ENCODE measurements around the gene COL4A6.

Gene COL4A6

DNA sequence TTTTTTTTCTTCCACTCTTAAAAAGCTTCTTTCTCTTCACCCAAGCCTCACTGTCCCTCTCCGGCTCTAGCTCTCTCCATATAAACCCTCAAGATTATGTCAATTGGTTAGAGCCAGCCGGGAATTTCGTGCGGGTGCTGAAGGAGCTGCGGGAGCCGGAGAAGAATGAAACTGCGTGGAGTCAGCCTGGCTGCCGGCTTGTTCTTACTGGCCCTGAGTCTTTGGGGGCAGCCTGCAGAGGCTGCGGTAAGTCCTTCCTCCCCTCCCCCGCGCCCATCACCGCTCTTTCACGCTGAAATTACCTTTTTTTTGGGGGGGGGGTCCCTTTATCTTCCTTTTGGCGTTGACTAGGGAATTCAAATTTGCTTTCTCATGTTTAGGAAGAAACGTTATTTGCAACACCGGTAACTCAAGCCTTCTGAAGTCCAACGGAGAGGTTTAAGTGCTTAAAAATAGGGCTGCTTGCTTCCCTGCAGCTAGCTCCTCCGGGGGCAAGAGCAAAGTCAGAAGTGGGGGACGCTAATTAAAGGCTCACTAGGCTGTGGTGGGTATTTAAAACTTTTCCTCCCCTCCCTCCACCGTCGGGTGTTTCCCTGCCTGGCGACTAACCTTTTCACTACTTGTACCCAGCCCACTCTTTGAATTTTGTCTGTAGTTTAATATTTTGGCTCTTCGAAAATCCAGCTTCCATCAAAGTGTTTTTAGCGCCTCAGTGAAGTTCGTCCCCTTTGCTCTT lies 1.9 kb upstream of the COL4A6 start:
- no peaks in the 10 kb centered on the region for H3K9me3 ChIP-seq (ENCODE audit: low read length)
- no peaks in the 10 kb centered on the region for H3K36me3 ChIP-seq (ENCODE audit: insufficient read depth, low read length)
- H3K4me1 ChIP-seq (ENCODE audit: insufficient read depth, low read length), result no peaks in the 10 kb centered on the region
- H3K4me3 ChIP-seq (ENCODE audit: low read depth in 1 of 2, low read length in 2 of 2), result peak overlapping the region; percentile 30 to 49
- no peak overlapping the region for H3K9ac ChIP-seq (ENCODE audit: low read length)
- H3K27me3 ChIP-seq (ENCODE audit: control insufficient read depth in 1 of 2, insufficient read depth in 2 of 2, low read length in 2 of 2), result peaks cover 14 to 24% of the 10 kb centered on the region in 2 donors
- no peak overlapping the region for H3K27ac ChIP-seq (ENCODE audit: low read depth, low read length)

GRCh38 chrX:108439426-108439942 lies 1.3 kb upstream of the COL4A6 start, which contains the start of gene COL4A5:
Gene COL4A5, plus strand, starts transcription at chrX:108439838. Its CDS starts 288 bp downstream, at chrX:108440126.
- Histone ChIP-seq H3K27me3 (ENCODE audit: control insufficient read depth in 1 of 2, insufficient read depth in 2 of 2, low read length in 2 of 2) (peaks cover 14 to 24% of the 10 kb centered on the region in 2 donors), H3K36me3 (ENCODE audit: insufficient read depth, low read length) (no peaks in the 10 kb centered on the region), H3K9me3 (ENCODE audit: low read length) (no peaks in the 10 kb centered on the region), H3K27ac (ENCODE audit: low read depth, low read length) (no peak within 1 kb of the TSS), H3K9ac (ENCODE audit: low read length) (no peak within 1 kb of the TSS), H3K4me1 (ENCODE audit: insufficient read depth, low read length) (no peaks in the 10 kb centered on the region), H3K4me3 (ENCODE audit: low read depth in 1 of 2, low read length in 2 of 2) (peak within 1 kb of the TSS; percentile 30 to 49)

DNA sequence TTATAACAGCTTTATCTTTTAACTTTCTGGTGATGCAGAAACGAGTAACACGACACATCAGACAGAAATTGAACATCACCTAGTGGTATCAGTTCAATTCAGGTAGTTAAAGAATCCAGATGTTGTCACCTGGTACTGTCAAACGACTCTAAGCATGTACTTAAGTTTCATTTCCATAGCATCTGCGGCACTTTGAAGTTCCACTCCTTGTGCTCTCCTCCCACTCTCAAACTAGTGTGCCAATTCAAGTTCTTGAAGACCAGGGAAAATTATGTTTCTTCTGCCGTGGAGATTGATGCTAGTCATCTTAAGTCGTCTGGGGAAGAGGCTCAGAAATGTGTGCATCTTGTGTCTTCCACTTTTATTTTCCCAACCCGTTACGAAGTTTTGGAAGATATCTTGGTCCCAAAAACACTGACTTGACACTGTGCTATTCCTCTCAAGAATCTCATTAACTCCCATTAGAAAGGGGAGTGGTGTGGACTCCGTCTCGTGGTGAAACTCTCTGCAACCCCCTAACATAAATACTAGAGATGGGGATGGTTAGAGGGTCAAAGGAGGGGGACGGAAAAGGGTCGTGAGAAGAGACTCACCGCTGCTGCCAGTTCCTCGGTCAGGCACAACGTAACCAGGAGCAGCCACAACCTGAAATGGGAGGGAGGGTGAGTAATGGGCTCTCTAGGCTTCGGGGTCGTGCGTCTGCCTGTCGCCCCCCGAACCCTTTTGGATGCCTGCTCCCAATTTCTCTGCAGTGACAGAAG lies 693 bp downstream of the COL4A6 start:
- Histone ChIP-seq H3K9ac (ENCODE audit: low read length) (no peak overlapping the region), H3K27ac (ENCODE audit: low read depth, low read length) (no peak overlapping the region), H3K9me3 (ENCODE audit: low read length) (no peaks in the 10 kb centered on the region), H3K27me3 (ENCODE audit: control insufficient read depth in 1 of 2, insufficient read depth in 2 of 2, low read length in 2 of 2) (peaks cover 14 to 24% of the 10 kb centered on the region in 2 donors), H3K4me3 (ENCODE audit: low read depth in 1 of 2, low read length in 2 of 2) (no peak overlapping the region), H3K4me1 (ENCODE audit: insufficient read depth, low read length) (no peaks in the 10 kb centered on the region), H3K36me3 (ENCODE audit: insufficient read depth, low read length) (no peaks in the 10 kb centered on the region)

GRCh38 chrX:108435261-108435660 lies 3.0 kb downstream of the COL4A6 start:
- Histone ChIP-seq H3K36me3 (ENCODE audit: insufficient read depth, low read length) (no peaks in the 10 kb centered on the region), H3K27me3 (ENCODE audit: control insufficient read depth in 1 of 2, insufficient read depth in 2 of 2, low read length in 2 of 2) (peaks cover 10 to 21% of the 10 kb centered on the region in 2 donors), H3K27ac (ENCODE audit: low read depth, low read length) (no peak overlapping the region), H3K9me3 (ENCODE audit: low read length) (no peaks in the 10 kb centered on the region), H3K4me1 (ENCODE audit: insufficient read depth, low read length) (no peaks in the 10 kb centered on the region), H3K4me3 (ENCODE audit: low read depth in 1 of 2, low read length in 2 of 2) (no peak overlapping the region), H3K9ac (ENCODE audit: low read length) (no peak overlapping the region)

DNA sequence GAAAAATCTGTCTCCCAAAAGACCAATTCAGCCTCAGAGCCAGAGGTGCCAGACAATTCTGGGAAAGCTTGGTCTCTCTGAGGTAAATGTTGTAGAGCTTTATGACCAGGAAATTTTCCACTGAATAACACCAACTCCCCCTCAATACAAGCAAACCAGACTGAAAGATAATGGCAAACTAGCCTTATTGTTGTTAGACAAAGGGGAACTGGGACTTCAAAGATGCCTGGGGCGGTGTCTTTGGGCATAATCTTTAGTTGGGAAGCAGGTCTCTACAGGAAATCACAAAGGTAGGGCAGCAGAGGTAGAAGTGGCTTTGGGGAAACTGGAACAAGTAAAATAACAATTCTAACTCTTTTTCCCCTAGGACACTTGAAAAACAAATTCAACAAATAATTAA lies 12.0 kb downstream of the COL4A6 start:
- Histone ChIP-seq H3K27ac (ENCODE audit: low read depth, low read length) (no peak overlapping the region), H3K36me3 (ENCODE audit: insufficient read depth, low read length) (no peaks in the 10 kb centered on the region), H3K9ac (ENCODE audit: low read length) (no peak overlapping the region), H3K4me1 (ENCODE audit: insufficient read depth, low read length) (no peaks in the 10 kb centered on the region), H3K27me3 (ENCODE audit: control insufficient read depth in 1 of 2, insufficient read depth in 2 of 2, low read length in 2 of 2) (peaks cover 4 to 8% of the 10 kb centered on the region in 2 donors), H3K4me3 (ENCODE audit: low read depth in 1 of 2, low read length in 2 of 2) (no peak overlapping the region), H3K9me3 (ENCODE audit: low read length) (no peaks in the 10 kb centered on the region)

DNA sequence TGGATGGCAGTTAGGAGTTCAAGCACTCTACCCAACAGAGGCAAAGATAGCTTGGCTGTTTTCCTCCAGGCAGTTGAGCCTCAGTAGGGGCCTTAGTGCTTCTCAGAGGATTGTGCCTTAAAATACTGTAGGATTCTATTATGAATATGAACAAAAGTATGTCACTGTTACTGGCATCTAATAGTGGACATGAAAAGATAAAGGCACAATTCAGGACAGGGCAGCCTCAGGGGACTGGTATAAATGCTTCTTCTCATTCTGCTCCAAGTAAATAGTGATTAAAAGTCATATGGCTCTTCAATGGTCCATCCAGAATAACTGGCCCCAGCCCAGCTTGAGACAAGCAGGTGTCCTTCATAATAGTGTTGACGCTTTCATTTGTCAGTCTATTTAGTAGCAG lies 17.7 kb downstream of the COL4A6 start:
- no peak overlapping the region for H3K4me3 ChIP-seq (ENCODE audit: low read depth in 1 of 2, low read length in 2 of 2)
- H3K4me1 ChIP-seq (ENCODE audit: insufficient read depth, low read length), result no peaks in the 10 kb centered on the region
- H3K36me3 ChIP-seq (ENCODE audit: insufficient read depth, low read length), result no peaks in the 10 kb centered on the region
- H3K9ac ChIP-seq (ENCODE audit: low read length), result no peak overlapping the region
- no peaks in the 10 kb centered on the region for H3K9me3 ChIP-seq (ENCODE audit: low read length)
- peaks cover 3 to 4% of the 10 kb centered on the region in 2 donors for H3K27me3 ChIP-seq (ENCODE audit: control insufficient read depth in 1 of 2, insufficient read depth in 2 of 2, low read length in 2 of 2)
- H3K27ac ChIP-seq (ENCODE audit: low read depth, low read length), result no peak overlapping the region

DNA sequence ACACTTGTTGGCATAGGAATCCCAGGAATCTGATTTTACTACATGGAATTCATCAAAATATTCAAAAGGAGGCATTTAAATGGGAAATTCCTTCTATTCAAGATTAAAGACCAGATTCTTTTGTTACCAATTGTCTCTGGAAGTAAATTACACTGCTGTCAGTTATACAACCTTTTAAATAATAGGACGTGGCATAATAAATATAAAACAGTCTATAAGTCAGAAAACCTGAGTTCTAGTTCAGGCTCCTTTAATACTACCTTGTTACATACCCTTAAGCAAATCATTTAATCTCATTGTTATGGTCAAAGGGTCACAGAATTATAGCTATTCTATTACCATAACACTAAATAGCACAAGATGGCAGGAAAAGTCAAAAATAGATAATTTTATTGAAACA lies 18.8 kb downstream of the COL4A6 start:
- H3K4me1 ChIP-seq (ENCODE audit: insufficient read depth, low read length), result no peaks in the 10 kb centered on the region
- H3K27ac ChIP-seq (ENCODE audit: low read depth, low read length), result no peak overlapping the region
- H3K9ac ChIP-seq (ENCODE audit: low read length), result no peak overlapping the region
- no peaks in the 10 kb centered on the region for H3K36me3 ChIP-seq (ENCODE audit: insufficient read depth, low read length)
- H3K9me3 ChIP-seq (ENCODE audit: low read length), result no peaks in the 10 kb centered on the region
- no peak overlapping the region for H3K4me3 ChIP-seq (ENCODE audit: low read depth in 1 of 2, low read length in 2 of 2)
- peaks cover 3 to 4% of the 10 kb centered on the region in 2 donors for H3K27me3 ChIP-seq (ENCODE audit: control insufficient read depth in 1 of 2, insufficient read depth in 2 of 2, low read length in 2 of 2)

- Histone ChIP-seq H3K9me3 (ENCODE audit: low read length) (no peaks in the 10 kb centered on the region), H3K27me3 (ENCODE audit: control insufficient read depth in 1 of 2, insufficient read depth in 2 of 2, low read length in 2 of 2) (no peaks in the 10 kb centered on the region), H3K9ac (ENCODE audit: low read length) (no peak overlapping the region), H3K4me1 (ENCODE audit: insufficient read depth, low read length) (no peaks in the 10 kb centered on the region), H3K4me3 (ENCODE audit: low read depth in 1 of 2, low read length in 2 of 2) (no peak overlapping the region), H3K27ac (ENCODE audit: low read depth, low read length) (no peak overlapping the region), H3K36me3 (ENCODE audit: insufficient read depth, low read length) (no peaks in the 10 kb centered on the region)
Measured at GRCh38 chrX:108417257-108417656, 21.0 kb downstream of the COL4A6 start.

- Histone ChIP-seq H3K27ac (ENCODE audit: low read depth, low read length) (no peak overlapping the region), H3K4me3 (ENCODE audit: low read depth in 1 of 2, low read length in 2 of 2) (no peak overlapping the region), H3K9me3 (ENCODE audit: low read length) (no peaks in the 10 kb centered on the region), H3K36me3 (ENCODE audit: insufficient read depth, low read length) (no peaks in the 10 kb centered on the region), H3K9ac (ENCODE audit: low read length) (no peak overlapping the region), H3K27me3 (ENCODE audit: control insufficient read depth in 1 of 2, insufficient read depth in 2 of 2, low read length in 2 of 2) (no peaks in the 10 kb centered on the region), H3K4me1 (ENCODE audit: insufficient read depth, low read length) (no peaks in the 10 kb centered on the region)
Measured at GRCh38 chrX:108415891-108416290, 22.3 kb downstream of the COL4A6 start.

DNA sequence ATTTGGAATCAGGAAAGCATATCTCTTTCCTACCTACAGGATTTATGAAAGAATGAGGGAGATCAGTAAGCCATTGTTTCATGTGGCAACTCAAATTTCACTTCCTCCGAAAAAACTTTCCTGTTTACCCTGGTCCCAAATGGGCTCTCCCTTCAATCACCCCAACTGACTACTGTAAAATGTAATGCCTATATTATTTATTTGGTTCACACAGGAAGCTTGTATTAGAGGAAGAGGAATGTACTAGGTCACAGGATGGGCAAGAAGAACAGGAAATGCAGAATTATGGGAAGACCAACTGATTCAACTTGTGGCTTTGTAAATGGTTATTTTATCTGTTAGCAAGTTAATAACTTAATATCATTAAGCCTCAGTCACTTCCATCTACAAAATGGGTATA lies 23.1 kb downstream of the COL4A6 start:
- no peaks in the 10 kb centered on the region for H3K9me3 ChIP-seq (ENCODE audit: low read length)
- H3K27me3 ChIP-seq (ENCODE audit: control insufficient read depth in 1 of 2, insufficient read depth in 2 of 2, low read length in 2 of 2), result no peaks in the 10 kb centered on the region
- H3K27ac ChIP-seq (ENCODE audit: low read depth, low read length), result no peak overlapping the region
- H3K4me1 ChIP-seq (ENCODE audit: insufficient read depth, low read length), result no peaks in the 10 kb centered on the region
- H3K36me3 ChIP-seq (ENCODE audit: insufficient read depth, low read length), result no peaks in the 10 kb centered on the region
- H3K4me3 ChIP-seq (ENCODE audit: low read depth in 1 of 2, low read length in 2 of 2), result no peak overlapping the region
- no peak overlapping the region for H3K9ac ChIP-seq (ENCODE audit: low read length)

DNA sequence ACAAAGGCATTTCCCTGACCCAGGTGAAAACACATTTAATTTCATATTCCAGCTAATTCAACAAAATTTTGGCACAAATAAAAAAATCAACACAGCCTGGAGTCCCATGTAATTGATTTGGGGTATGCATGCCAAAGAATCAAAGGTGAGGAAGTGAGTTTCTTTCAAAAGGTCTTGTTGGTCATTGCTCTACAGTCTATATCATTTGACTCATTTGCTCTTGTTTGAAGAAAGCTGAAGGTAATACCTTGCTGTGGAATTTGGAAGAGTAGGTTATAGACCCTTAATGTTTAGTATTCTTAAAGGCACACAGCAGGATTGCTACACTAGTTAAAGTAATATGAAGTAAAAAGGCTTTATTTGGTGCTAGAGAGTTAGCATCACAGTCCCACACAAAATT lies 25.4 kb downstream of the COL4A6 start:
- Histone ChIP-seq H3K27me3 (ENCODE audit: control insufficient read depth in 1 of 2, insufficient read depth in 2 of 2, low read length in 2 of 2) (peaks cover 0 to 8% of the 10 kb centered on the region in 2 donors), H3K36me3 (ENCODE audit: insufficient read depth, low read length) (no peaks in the 10 kb centered on the region), H3K4me3 (ENCODE audit: low read depth in 1 of 2, low read length in 2 of 2) (no peak overlapping the region), H3K4me1 (ENCODE audit: insufficient read depth, low read length) (no peaks in the 10 kb centered on the region), H3K9ac (ENCODE audit: low read length) (no peak overlapping the region), H3K9me3 (ENCODE audit: low read length) (no peaks in the 10 kb centered on the region), H3K27ac (ENCODE audit: low read depth, low read length) (no peak overlapping the region)
